HG03432 (cell line): Measurements from ENCODE around the gene SEMA4A.
A peak's percentile ranks its signal among the peaks of the same experiment; 100 is the strongest.

Experiments used
- ATAC-seq: cut with Tn5 transposase; IDR thresholded peaks from one replicate; pipeline ENCODE4 v1.9.1; 2021; ENCODE audit warnings: mild to moderate bottlenecking, moderate library complexity; ENCODE audit not compliant: unreplicated experiment

SEMA4A gene

GRCh38 chr1:156134716-156135435, 18.5 kb upstream of the SEMA4A start:
- no peak for ATAC-seq

GRCh38 chr1:156135930-156136871, 17.2 kb upstream of the SEMA4A start:
- ATAC-seq = no peak

DNA sequence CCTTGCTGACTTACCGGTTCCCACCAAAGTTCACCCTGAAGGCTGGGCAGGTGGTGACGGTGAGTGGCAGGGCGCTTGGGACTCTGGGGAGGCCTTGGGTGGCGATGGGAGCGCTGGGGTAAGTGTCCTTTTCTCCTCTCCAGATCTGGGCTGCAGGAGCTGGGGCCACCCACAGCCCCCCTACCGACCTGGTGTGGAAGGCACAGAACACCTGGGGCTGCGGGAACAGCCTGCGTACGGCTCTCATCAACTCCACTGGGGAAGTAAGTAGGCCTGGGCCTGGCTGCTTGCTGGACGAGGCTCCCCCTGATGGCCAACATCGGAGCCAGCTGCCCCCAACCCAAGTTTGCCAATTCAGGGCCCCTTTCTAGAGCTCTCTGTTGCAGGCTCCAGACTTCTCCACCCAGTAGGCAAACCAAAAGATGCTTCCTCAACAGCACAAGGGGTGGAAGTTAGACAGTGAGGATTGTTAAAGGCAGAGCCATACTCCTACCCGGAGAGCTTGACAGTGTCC, 16.4 kb upstream of the SEMA4A start:
- ATAC-seq = no peak

DNA sequence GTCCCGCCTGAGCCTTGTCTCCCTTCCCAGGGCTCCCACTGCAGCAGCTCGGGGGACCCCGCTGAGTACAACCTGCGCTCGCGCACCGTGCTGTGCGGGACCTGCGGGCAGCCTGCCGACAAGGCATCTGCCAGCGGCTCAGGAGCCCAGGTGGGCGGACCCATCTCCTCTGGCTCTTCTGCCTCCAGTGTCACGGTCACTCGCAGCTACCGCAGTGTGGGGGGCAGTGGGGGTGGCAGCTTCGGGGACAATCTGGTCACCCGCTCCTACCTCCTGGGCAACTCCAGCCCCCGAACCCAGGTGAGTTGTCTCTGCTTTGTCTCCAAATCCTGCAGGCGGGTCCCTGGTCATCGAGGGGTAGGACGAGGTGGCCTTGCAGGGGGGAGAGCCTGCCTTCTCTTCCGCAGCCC, 14.9 kb upstream of the SEMA4A start:
- ATAC-seq = no peak

- ATAC-seq = no peak
Measured at GRCh38 chr1:156140879-156141707, 12.3 kb upstream of the SEMA4A start.

GRCh38 chr1:156143765-156144489, 9.5 kb upstream of the SEMA4A start:
- no peak for ATAC-seq

- ATAC-seq = no peak
Measured at GRCh38 chr1:156144742-156145141, 8.6 kb upstream of the SEMA4A start.

DNA sequence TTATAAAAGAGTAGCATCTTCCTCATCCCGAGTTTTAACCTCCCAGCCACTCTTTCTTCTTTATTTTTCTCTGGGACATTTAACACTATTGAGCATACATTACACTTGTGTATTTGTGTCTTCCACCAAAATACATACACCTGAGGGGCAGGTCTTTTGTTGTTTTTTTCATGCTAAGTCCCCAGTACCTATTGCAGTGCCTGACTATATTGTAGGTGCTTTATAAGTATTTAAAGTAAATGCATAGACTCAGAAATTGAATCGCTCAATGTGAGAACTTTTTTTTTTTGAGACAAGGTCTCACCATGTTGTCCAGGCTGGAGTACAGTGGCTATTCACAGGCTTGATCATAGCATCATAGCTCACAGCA, 7.8 kb upstream of the SEMA4A start:
- no peak for ATAC-seq

GRCh38 chr1:156146020-156146768, 7.2 kb upstream of the SEMA4A start:
- no peak for ATAC-seq

DNA sequence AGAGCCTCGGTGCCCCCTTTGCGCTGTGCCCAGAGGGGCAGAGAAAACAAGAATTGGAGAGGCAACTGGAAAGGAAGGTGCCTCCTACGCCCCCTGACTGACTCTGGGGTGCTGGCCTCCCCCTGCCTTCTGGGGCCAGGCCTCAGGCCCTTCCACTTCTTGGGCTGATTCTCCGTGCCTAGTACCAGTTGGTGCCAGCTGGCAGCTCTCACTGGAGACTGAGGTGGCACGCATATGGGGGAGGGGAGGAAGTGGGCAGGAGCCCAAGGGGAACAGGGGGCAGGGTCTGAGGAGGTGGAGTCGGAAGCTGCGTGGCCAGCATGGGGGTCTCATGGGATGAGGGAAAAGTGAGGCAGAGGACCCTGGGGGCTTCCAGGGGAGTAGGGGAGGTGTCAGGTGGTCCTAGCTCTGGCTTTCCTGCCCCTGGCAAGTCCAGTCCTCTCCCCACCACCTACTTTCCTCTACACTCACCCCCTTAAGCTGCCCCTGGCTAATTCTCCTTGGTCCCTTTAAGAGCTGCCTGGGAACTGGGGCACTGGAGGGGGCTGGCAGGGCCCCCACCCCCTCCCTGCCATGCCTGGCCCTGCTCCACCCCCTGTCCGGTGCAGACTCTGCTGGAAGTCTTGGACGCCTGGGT, 6.5 kb upstream of the SEMA4A start:
- ATAC-seq = no peak

DNA sequence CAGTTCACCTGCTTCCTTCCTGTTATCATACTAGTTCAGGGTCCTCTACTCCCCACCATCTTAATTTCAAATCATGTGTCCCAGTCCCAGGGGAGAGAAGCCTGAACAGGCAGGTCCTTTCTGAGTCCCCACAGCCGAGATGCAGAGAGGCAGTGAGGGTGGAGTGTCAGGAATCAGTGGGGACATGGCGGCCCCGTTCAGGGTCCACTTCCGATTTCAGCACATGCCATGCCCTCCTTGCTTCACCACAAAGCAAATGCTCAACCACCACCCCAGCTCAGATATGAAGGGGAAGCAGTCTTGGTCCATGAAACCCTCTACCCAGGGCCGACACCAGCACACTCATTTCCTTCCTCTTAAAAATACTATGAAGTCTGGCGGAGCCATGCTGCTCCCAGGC, 5.2 kb upstream of the SEMA4A start:
- no peak for ATAC-seq

- peak; percentile 40 for ATAC-seq
Measured at GRCh38 chr1:156149374-156150332, 3.7 kb upstream of the SEMA4A start.

DNA sequence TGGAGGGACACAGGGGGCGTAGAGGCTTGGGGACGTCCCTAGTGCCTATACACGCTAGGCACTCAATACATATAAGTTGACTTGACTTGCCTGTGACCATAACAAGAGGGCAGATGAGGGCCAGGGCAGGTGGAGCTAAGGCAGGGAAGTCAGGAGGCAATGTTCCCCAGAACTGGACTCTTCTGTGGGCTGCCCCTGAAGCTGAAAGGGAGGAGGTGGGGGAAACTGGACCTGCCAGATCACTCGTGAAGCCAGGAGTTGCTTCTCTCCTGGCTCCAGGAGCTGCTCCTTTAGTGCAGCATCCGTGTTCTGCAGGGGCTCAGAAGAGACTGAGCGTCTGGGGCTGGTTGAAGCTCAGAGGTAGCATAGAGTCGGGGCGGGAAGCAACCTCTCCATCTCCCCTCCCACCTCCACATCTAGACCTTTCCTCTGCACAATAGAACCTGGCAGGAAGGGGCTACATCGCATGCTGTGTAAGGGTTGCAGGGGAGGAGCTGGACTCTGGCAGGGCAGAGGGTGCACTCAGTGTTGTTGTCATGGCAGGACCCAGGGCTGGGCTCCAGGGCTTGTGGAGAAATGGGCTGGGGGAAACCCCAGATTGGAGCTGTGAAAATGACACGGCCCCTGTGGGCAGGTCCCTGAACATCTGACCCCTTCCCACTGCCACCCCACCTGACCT, 2.9 kb upstream of the SEMA4A start:
- no peak for ATAC-seq

DNA sequence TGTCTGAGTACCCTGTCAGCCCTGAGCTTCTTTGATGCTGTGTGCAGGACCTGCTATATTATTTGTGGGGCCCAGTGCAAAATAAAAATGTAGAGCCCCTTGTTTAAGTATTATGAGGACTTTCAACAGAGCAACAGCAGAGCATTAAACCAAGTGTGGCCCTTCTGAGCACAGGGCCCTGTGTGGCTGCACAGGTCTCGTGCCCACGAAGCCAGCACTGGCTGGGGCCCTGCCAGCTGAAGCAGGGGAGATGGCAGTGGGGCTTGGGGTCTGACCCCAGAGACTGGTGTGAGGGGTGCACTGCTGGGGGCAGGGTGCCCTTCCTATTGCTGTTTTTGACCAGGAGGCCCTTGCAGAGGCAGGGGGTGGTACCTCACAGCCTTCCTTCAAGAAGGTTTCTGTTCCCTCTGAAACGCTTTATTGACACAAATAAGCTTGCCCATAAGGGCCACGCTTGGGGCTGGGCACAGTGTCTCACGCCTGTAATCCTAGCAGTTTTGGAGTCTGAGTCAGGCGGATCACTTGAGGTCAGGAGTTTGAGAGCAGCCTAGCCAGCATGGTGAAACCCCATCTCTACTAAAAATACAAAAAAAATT, 2.2 kb upstream of the SEMA4A start:
- peak; percentile 21 for ATAC-seq

DNA sequence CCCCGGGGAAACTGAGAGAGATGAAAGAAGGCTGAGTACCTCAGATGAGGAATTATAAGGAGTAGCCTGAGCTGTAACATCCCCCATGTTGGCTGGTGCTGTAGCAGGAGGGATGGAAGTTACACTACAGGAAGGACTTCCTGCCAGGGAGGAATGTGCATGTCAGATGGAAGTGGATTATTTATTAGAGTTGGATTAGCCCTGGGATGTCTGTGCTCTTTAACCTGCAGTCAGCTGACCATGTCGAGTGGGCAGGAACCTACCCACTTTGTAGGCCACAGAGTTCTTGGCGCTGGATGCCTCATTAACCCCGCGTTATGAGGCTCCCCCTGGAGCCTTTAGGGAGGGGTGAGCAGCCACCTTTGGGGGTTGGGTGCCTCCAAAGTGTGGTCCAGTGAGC, 757 bp upstream of the SEMA4A start:
- no peak for ATAC-seq

DNA sequence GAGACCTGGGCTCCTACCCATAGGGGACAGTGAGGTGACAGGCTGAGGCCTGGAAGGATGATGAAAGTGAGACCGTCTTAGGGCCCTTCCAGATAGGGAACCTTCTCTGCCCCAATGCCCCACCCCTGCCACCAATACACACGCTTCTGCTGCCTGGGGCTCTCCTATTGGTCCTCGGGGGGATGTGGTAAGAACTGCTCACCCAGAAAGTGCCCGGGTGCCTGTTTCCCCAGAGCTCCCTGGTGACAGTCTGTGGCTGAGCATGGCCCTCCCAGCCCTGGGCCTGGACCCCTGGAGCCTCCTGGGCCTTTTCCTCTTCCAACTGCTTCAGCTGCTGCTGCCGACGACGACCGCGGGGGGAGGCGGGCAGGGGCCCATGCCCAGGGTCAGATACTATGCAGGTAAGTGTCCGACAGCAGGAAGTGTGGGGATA, 948 bp downstream of the SEMA4A start:
- ATAC-seq = peak; percentile 61
